Measurements from ENCODE around the gene FRAS1.
A peak's percentile ranks its signal among the peaks of the same experiment; 100 is the strongest.
"Not testable (repeated sequence)": the region's sequence is repeated elsewhere in the genome, so short reads cannot be mapped to it uniquely, and the experiment has no call there.

Gene FRAS1, protein sequence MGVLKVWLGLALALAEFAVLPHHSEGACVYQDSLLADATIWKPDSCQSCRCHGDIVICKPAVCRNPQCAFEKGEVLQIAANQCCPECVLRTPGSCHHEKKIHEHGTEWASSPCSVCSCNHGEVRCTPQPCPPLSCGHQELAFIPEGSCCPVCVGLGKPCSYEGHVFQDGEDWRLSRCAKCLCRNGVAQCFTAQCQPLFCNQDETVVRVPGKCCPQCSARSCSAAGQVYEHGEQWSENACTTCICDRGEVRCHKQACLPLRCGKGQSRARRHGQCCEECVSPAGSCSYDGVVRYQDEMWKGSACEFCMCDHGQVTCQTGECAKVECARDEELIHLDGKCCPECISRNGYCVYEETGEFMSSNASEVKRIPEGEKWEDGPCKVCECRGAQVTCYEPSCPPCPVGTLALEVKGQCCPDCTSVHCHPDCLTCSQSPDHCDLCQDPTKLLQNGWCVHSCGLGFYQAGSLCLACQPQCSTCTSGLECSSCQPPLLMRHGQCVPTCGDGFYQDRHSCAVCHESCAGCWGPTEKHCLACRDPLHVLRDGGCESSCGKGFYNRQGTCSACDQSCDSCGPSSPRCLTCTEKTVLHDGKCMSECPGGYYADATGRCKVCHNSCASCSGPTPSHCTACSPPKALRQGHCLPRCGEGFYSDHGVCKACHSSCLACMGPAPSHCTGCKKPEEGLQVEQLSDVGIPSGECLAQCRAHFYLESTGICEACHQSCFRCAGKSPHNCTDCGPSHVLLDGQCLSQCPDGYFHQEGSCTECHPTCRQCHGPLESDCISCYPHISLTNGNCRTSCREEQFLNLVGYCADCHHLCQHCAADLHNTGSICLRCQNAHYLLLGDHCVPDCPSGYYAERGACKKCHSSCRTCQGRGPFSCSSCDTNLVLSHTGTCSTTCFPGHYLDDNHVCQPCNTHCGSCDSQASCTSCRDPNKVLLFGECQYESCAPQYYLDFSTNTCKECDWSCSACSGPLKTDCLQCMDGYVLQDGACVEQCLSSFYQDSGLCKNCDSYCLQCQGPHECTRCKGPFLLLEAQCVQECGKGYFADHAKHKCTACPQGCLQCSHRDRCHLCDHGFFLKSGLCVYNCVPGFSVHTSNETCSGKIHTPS (N-terminal part only)

DNA sequence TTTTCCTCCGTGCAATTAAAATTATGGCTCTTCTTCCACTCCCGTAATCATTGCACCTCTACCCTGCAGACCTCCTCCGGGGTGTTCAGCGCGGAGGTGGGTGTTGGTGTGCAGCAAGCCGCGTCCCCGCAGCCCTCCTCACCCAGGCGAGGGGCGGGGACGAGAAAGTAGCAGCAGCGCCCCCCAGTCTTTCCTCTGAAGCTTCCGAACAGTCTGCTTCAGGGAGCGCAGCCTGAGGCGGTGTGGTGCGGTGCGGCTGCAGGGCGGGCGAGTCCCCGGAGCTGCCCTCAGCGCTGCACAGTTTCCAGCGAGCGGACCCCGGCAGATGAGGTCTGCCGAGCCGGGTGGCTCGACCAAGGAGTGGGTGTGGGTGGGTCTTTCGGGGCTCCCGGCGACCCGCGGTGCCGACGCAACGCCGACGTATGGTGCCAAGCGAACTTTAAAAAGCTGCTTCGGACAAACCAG is at the start of gene FRAS1:
TSS of gene FRAS1 (plus strand) at position 189 of the 465 bp plus-strand sequence. CDS start 687 bp downstream, outside the sequence.
- TF ChIP-seq, protein P1, sequence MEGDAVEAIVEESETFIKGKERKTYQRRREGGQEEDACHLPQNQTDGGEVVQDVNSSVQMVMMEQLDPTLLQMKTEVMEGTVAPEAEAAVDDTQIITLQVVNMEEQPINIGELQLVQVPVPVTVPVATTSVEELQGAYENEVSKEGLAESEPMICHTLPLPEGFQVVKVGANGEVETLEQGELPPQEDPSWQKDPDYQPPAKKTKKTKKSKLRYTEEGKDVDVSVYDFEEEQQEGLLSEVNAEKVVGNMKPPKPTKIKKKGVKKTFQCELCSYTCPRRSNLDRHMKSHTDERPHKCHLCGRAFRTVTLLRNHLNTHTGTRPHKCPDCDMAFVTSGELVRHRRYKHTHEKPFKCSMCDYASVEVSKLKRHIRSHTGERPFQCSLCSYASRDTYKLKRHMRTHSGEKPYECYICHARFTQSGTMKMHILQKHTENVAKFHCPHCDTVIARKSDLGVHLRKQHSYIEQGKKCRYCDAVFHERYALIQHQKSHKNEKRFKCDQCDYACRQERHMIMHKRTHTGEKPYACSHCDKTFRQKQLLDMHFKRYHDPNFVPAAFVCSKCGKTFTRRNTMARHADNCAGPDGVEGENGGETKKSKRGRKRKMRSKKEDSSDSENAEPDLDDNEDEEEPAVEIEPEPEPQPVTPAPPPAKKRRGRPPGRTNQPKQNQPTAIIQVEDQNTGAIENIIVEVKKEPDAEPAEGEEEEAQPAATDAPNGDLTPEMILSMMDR (IDR thresholded peaks at IDR 0.05; ENCODE audit: borderline replicate concordance, control extremely low read depth, extremely low read depth, insufficient read depth, missing control alignments): no peak
- peak; percentile 40 for DNase-seq (ENCODE audit: low spot score)
- in situ Hi-C loops (cut with MboI; ENCODE audit: low sequenced_read_pairs, unreplicated experiment): no loop called here

DNA sequence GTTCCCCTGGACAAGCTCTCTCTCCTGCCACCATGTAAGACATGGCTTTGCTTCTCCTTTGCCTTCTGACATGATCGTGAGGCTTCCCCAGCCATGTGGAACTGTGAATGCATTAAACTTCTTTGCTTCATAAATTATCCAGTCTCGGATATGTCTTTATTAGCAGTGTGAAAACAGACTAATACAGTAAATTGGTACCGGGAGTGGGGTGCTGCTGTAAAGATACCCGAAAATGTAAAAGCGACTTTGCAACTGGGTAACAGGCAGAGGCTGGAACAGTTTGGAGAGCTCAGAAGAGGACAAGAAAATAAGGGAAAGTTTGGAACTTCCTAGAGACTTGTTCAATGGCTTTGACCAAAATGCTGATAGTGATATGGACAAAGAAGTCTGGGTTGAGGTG is 46.1 kb upstream of the FRAS1 start:
- DNase-seq (ENCODE audit: low spot score); in situ Hi-C loops (cut with MboI; ENCODE audit: low sequenced_read_pairs, unreplicated experiment): not testable (repeated sequence)

DNA sequence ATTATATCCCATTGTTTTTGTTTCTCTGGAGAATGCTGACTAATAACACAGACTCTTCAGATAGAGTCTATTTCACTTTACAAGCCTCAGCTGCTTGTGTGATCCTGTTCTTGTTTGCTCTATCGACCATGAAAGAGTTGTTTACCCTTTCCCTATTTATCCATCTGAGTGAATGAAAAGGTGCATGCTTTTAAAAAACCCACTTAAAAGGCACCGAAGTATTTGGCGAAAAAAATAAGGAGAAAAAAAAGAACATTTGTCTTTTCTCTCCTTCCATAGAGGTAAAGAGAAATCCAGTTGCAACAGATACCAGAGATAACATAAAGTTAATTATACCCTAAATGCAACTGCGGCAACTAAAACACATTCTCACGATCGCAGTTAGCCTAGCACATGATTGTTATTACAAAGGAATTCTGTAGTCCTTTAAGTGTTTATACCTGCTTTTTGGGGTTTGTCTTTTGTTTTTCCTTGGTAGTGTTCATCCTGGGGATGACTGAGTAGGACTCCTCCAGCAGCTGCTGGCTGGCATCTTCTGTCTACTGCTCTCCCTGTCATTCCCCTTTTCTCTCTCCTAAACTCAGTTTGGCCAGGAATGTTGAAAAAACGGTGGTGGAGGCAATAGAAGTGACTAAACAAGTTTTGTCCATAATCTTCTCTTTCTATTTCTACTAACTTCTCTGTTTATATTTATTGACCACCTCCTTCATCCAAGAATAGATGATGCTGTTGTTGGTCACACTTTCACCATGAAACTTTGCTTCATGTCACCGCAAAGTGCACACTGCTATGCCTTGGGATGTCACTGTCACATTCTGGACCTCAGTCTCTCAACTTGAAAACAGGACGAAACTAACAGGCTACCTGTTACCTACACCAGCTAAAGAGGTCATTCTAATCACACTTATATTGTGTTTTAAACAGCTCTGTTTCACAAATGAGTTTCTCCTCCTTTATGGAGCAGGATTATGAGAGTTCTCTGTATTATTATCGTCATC is 41.9 kb upstream of the FRAS1 start:
- TF ChIP-seq, protein P1 (IDR thresholded peaks at IDR 0.05; ENCODE audit: borderline replicate concordance, control extremely low read depth, extremely low read depth, insufficient read depth, missing control alignments): no peak
- DNase-seq (ENCODE audit: low spot score): no peak
- in situ Hi-C loops (cut with MboI; ENCODE audit: low sequenced_read_pairs, unreplicated experiment): no loop called here

DNA sequence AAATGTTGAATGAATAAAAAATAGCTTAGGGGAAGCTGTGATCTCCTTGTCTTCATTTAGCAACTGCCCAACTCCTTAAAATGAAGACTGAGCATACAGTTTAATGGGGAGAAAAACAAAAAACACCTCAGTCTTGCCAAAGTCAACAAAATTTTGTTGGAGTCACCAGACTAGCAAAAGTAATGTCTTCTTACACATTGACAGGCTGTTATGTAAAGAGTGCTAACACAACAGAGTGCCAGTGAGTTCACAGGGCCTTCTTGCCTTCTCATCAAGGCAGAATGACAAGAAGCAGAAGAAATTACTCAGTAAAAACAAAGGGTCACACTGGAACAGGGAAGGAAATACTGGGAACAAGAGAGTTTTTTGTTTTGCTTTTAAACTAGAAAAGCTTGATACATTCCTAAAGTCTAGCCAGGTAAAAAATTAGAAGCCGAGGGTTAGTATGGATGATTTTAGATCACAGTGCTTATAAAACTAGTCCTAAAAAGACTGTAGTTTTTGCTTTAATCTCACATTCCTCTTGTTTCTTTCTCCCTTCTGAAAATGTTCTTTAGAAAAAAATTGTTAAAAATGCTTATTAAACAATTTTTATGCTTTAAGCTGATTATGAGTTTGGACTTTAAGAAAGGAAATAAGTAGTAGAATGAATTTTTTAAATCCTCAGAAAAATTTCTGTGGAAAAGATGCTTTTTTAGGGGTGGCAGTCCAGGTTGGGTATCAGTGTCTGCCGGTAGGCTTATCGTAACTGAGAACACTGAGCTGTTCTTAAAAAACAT is 38.7 kb upstream of the FRAS1 start:
- in situ Hi-C loops (cut with MboI; ENCODE audit: low sequenced_read_pairs, unreplicated experiment): no loop called here
- DNase-seq (ENCODE audit: low spot score): no peak
- TF ChIP-seq, protein P1 (IDR thresholded peaks at IDR 0.05; ENCODE audit: borderline replicate concordance, control extremely low read depth, extremely low read depth, insufficient read depth, missing control alignments): no peak

DNA sequence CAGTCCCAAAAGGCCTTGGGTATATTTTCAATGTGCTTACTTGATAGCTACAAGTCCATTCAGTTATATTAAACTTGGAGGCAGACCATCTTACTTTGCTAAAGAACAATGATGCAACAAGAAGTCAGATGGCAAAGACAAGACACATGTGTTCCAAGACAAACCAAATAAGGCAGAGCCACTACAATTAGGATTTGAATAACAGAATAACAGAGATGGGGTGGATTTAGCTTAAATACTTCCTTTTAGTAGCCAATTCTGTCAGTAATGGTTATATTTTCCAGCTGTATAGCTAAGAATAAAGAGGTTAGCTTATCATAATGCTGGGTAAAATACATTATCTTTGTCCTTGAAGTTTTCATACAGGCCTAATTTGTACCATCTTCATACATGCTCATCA is 37.7 kb upstream of the FRAS1 start:
- TF ChIP-seq, protein P1 (IDR thresholded peaks at IDR 0.05; ENCODE audit: borderline replicate concordance, control extremely low read depth, extremely low read depth, insufficient read depth, missing control alignments): no peak
- in situ Hi-C loops (cut with MboI; ENCODE audit: low sequenced_read_pairs, unreplicated experiment): no loop called here

DNA sequence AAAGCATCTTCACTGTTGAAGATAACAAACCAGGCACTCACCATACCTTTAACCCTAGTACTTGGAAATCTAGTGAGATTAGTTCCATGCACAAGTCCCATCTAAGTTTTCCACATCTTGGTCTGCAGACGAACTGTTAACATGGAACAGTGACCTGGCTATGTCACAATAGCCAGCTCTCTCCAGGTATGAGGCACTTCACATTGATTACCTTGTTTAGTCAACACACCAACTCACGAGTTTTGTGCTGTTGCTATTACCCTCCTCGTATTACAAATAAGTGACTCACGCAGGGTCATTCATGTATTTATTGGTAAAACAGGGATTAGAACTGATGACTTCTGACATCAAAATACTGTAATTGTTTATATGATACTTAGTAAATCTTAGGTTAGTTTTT is 36.4 kb upstream of the FRAS1 start:
- in situ Hi-C loops (cut with MboI; ENCODE audit: low sequenced_read_pairs, unreplicated experiment): no loop called here
- no peak for DNase-seq (ENCODE audit: low spot score)
- TF ChIP-seq, protein P1 (IDR thresholded peaks at IDR 0.05; ENCODE audit: borderline replicate concordance, control extremely low read depth, extremely low read depth, insufficient read depth, missing control alignments): no peak

More for the DNA sequence above, 37.7 kb upstream of the FRAS1 start:
- no peak for DNase-seq (ENCODE audit: low spot score)

Data from GM13976 (cell line).